Esophagus muscularis mucosa (tissue), 4 donors: Measurements from ENCODE around the gene SLC39A1. TPM values are rescaled to one million over a fixed set of nuclear protein-coding genes. Genes with fewer than 3 reads are reported as not detected.

ENCODE experiments used
- DNase-seq: peaks from one replicate; pipeline ENCODE4 v3.0.0-alpha.2; 2017; ENCODE audit errors: extremely low spot score
- H3K27ac ChIP-seq, 4 donors: fragments of 200-600 bp; sonication (generic); replicated peaks in 1 of 4; 1 replicate in 3 of 4; 2 replicates in 1 of 4; pipeline ENCODE4 v1.5.1; 2016 to 2019; ENCODE audit warnings: mild to moderate bottlenecking in 1 of 4
- H3K27me3 ChIP-seq, 4 donors: fragments of 200-600 bp; sonication (generic); one replicate each; pipeline versions ENCODE4 v1.5.1 to v1.6.0; 2016 to 2019
- H3K36me3 ChIP-seq, 4 donors: fragments of 200-600 bp; sonication (generic); one replicate each; pipeline ENCODE4 v1.5.1; 2016 to 2019
- H3K4me1 ChIP-seq, 4 donors: fragments of 200-600 bp; sonication (generic); one replicate each; pipeline ENCODE4 v1.5.1; 2016 to 2019
- H3K4me3 ChIP-seq, 4 donors: fragments of 200-600 bp; sonication (generic); 1 replicate in 2 of 4; 2 replicates in 2 of 4; pipeline ENCODE4 v1.5.1; 2016 to 2019; ENCODE audit warnings: mild to moderate bottlenecking in 4 of 4, moderate library complexity in 1 of 4
- H3K9me3 ChIP-seq, 4 donors: fragments of 200-600 bp; sonication (generic); 1 replicate in 3 of 4; 2 replicates in 1 of 4; pipeline ENCODE4 v1.5.1; 2016 to 2019
- EP300 ChIP-seq: sonication (generic); formaldehyde crosslinking; IDR thresholded peaks from one replicate; pipeline ENCODE4 v1.6.1; 2017; ENCODE audit warnings: antibody characterized with exemption
- POLR2A ChIP-seq: fragments of 450-650 bp; IDR thresholded peaks from one replicate; pipeline ENCODE4 v1.6.1; 2017; ENCODE audit warnings: antibody characterized with exemption, moderate library complexity, mild to moderate bottlenecking, low read depth
- POLR2AphosphoS5 ChIP-seq, 2 donors: sonication (generic); formaldehyde crosslinking; IDR thresholded peaks; one replicate each; pipeline ENCODE4 v1.6.1; 2017; ENCODE audit warnings: antibody characterized with exemption in 2 of 2
- WGBS: methylation state at CpG from one replicate; pipeline ENCODE4 v1.1.5; 2018; 5-methylcytosine and 5-hydroxymethylcytosine counted together
- intact Hi-C: fragments of 100-400 bp; cut with DNase I; formaldehyde crosslinking; loops from one replicate; pipeline ENCODE4 v1.15.1; 2023
- total RNA-seq, 4 donors: library from RNA; depleted of rRNA; stranded (reverse); fragments of >200 nt; gene quantifications; one replicate each; pipeline versions ENCODE4 v1.1.0 to v1.2.1, GENCODE V29; 2016
- TF ChIP-seq, protein P1 (sequence below), 3 experiments: fragments of 200-600 bp in 2 of 3; fragments of 450-650 bp in 1 of 3; sonication (generic) in 2 of 3; IDR thresholded peaks; one replicate each; pipeline ENCODE4 v1.5.1; 2017 to 2019; ENCODE audit warnings: antibody characterized with exemption in 3 of 3, mild to moderate bottlenecking in 2 of 3, moderate library complexity in 1 of 3

The SLC39A1 gene
- total RNA-seq, 4 donors from 2014 or later, result 74.3 to 114 (median 104) TPM

DNA sequence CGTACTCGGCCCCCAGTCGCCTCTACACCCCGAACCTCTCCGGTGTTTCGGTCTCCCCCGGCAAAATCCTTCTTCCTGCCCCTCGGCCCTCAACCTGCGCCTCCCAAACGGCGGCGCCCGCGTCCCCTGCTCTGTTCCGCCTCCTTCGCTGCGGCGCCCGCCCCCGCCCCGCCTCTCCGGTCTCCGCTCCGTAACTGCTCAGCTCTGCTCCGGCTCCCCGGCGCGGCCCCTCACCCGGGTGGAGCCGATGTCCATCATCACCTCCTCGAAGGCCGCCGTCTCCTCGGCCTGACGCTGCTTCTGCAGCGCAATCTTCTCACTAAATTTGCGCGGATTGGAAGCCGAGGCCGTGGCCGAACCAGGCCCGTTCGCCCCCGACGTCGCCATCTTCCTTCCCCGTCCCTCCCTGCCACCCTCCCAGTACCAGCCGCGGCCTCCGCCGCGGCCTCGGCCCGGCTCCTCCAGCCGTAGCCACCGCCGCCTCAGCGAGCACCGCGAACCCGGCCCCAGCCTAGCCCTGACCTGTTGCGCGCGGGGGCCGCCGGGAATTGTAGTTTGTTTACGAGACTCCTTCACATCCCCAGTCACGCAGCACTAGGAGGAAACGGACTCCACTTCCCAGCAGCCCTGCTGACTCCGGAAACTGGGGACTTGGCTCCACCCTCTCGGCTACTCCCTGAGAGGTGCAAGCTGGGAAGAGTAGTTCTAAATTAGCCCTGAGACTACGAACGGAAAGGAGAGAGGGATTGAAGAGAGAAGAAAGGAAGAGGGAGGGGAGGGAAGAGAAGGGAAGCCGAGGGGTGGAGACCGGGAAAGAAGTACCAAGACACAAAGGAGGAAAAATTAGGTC lies 5.0 kb downstream of the SLC39A1 start, which contains the start of gene CRTC2:
Gene CRTC2 (minus strand): TSS at position 502 of the 850 bp plus-strand sequence. CDS start 115 bp downstream, at position 387.
- under 1% methylated on average over 49 of the region's 75 CpGs for WGBS
- no peak for TF ChIP-seq EP300
- TF ChIP-seq, protein P1, sequence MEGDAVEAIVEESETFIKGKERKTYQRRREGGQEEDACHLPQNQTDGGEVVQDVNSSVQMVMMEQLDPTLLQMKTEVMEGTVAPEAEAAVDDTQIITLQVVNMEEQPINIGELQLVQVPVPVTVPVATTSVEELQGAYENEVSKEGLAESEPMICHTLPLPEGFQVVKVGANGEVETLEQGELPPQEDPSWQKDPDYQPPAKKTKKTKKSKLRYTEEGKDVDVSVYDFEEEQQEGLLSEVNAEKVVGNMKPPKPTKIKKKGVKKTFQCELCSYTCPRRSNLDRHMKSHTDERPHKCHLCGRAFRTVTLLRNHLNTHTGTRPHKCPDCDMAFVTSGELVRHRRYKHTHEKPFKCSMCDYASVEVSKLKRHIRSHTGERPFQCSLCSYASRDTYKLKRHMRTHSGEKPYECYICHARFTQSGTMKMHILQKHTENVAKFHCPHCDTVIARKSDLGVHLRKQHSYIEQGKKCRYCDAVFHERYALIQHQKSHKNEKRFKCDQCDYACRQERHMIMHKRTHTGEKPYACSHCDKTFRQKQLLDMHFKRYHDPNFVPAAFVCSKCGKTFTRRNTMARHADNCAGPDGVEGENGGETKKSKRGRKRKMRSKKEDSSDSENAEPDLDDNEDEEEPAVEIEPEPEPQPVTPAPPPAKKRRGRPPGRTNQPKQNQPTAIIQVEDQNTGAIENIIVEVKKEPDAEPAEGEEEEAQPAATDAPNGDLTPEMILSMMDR (IDR thresholded peaks at IDR 0.05), result no peak
- TF ChIP-seq POLR2AphosphoS5 (IDR thresholded peaks at IDR 0.05), result peak; percentile 89 to 92
- TF ChIP-seq POLR2A, result peak; percentile 53
- peak; percentile 100 for DNase-seq
- Histone ChIP-seq H3K27me3 (no peaks in the 10 kb centered on the region), H3K36me3 (peaks cover 5 to 37% (median 35%) of the 10 kb centered on the region in 4 donors), H3K9me3 (no peaks in the 10 kb centered on the region), H3K27ac (peak within 1 kb of the TSS; percentile 91 to 96 (median 95)), H3K4me1 (peaks cover 56 to 84% (median 71%) of the 10 kb centered on the region in 4 donors), H3K4me3 (peak within 1 kb of the TSS; percentile 80 to 95 (median 91))
- intact Hi-C loops, result no loop called here

DNA sequence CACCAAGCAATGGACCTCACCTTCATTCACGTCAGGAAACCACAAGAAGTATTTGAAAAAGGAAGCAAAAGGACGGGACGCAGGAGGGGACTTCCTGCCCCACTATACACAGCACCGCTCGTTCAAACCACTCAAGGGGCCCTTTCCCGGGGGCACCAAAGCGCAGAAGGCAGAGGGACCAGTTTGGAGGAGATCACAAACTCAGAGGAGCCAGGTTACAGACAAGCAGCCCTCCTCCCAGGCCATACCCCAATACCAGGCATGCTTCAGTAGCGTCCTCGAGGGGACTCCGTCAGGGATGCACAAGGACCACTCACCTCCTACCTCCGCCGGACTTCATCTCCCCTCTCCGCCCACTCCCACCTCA lies 5.6 kb downstream of the SLC39A1 start:
- H3K9me3 ChIP-seq, result no peaks in the 10 kb centered on the region

DNA sequence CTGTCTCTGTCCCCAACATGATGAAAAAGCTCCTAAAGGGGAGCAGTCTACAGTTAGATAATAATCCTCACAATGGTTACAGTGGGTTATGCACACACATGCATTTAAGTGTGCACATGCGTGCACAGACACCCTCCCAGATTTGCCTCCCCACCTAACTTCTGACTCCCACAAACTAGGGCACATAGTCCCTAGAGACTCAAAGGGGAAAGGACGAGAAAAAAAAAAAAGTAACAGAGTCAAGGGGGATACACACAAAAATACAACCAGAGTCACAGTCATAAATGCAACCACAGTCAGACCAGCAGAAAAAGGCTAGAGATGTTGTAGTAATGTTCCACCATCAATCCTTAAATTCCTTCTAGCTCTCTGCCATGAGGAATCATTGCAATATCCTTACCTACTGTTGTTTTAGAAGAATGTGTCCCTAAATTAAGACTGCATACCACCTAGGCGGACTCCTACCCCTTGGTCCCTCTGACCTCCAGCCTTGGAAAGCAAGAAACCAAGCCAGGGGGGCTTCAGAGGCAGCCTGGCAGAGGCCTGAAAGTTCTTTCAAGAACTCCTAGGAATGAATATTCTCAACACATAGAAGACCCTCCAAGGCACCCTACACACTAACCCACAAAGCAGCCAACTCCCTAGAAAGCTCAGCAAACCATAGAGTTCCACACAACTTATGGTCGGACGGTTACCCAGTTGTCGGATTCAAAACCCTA lies 6.2 kb downstream of the SLC39A1 start:
- 27% methylated on average over 6 of the region's 6 CpGs for WGBS
- peak overlapping the region; percentile 80 to 95 (median 91) for H3K4me3 ChIP-seq
- no peaks in the 10 kb centered on the region for H3K9me3 ChIP-seq
- H3K4me1 ChIP-seq, result peaks cover 49 to 78% (median 65%) of the 10 kb centered on the region in 4 donors
- H3K27me3 ChIP-seq, result no peaks in the 10 kb centered on the region
- intact Hi-C loops, result no loop called here
- peak overlapping the region; percentile 91 to 96 (median 95) for H3K27ac ChIP-seq
- TF ChIP-seq POLR2A, result no peak
- TF ChIP-seq, protein P1 (IDR thresholded peaks at IDR 0.05), result no peak
- TF ChIP-seq POLR2AphosphoS5 (IDR thresholded peaks at IDR 0.05), result no peak
- TF ChIP-seq EP300, result no peak
- no peak for DNase-seq
- H3K36me3 ChIP-seq, result peaks cover 15 to 49% (median 46%) of the 10 kb centered on the region in 4 donors

More for the DNA sequence above, 5.6 kb downstream of the SLC39A1 start:
- Histone ChIP-seq H3K4me1 (peaks cover 54 to 84% (median 70%) of the 10 kb centered on the region in 4 donors), H3K36me3 (peaks cover 9 to 43% (median 41%) of the 10 kb centered on the region in 4 donors), H3K27me3 (no peaks in the 10 kb centered on the region), H3K4me3 (peak overlapping the region; percentile 80 to 95 (median 91)), H3K27ac (peak overlapping the region; percentile 91 to 96 (median 95))
- DNase-seq, result no peak
- TF ChIP-seq EP300 (no peak), POLR2AphosphoS5 (IDR thresholded peaks at IDR 0.05) (no peak), POLR2A (no peak)
- TF ChIP-seq, protein P1 (IDR thresholded peaks at IDR 0.05), result no peak
- under 1% methylated on average over 13 of the region's 13 CpGs for WGBS
- intact Hi-C loops, result no loop called here

DNA sequence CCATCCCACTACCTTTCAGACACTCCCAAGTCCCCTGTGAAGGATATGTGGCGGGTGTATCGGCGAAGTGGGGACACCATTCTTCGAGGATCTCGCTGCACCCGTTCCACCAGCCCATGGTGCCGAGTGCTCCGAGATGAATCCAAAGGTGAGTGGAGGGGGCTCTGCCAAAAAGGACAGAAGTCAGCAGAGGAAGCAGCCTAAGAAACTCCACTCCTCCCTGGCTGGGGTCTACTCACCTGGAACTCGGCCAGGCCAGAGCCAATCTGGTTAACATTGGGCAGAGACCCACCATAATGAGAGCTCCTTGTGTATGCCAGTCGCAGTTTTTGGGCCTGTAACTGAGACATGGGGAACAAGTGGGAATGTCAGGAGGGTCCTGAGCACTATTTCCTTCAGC lies 8.5 kb downstream of the SLC39A1 start:
- intact Hi-C loops, result no loop called here
- H3K9me3 ChIP-seq, result no peaks in the 10 kb centered on the region
- no peak for TF ChIP-seq POLR2AphosphoS5 (IDR thresholded peaks at IDR 0.05)
- no peak for TF ChIP-seq EP300
- TF ChIP-seq, protein P1 (IDR thresholded peaks at IDR 0.05), result no peak
- no peak for TF ChIP-seq POLR2A
- H3K27me3 ChIP-seq, result no peaks in the 10 kb centered on the region
- 93% methylated on average over 10 of the region's 10 CpGs for WGBS
- H3K4me1 ChIP-seq, result peaks cover 33 to 59% (median 51%) of the 10 kb centered on the region in 4 donors
- no peak overlapping the region for H3K27ac ChIP-seq
- peaks cover 38 to 56% (median 54%) of the 10 kb centered on the region in 4 donors for H3K36me3 ChIP-seq
- no peak overlapping the region for H3K4me3 ChIP-seq
- no peak for DNase-seq
